ENCODE data around the gene HOATZ.

The HOATZ gene

GRCh38 chr11:111523343-111523742 lies 8.8 kb downstream of the HOATZ start:
- no peak for DNase-seq

- DNase-seq = no peak
These were observed 9.5 kb downstream of the HOATZ start for GRCh38 chr11:111524056-111524455.

- no peak for DNase-seq
These were observed 10.9 kb downstream of the HOATZ start for GRCh38 chr11:111525456-111525855.

GRCh38 chr11:111526501-111526900 lies 11.9 kb downstream of the HOATZ start:
- DNase-seq = no peak

GRCh38 chr11:111527279-111527678 lies 12.7 kb downstream of the HOATZ start:
- no peak for DNase-seq

GRCh38 chr11:111528557-111528956 lies 14.0 kb downstream of the HOATZ start:
- DNase-seq = no peak

GRCh38 chr11:111530091-111530490 lies 15.5 kb downstream of the HOATZ start:
- no peak for DNase-seq

- DNase-seq = no peak
These were observed 16.6 kb downstream of the HOATZ start for GRCh38 chr11:111531136-111531535.

GRCh38 chr11:111531687-111532364 lies 17.2 kb downstream of the HOATZ start:
- no peak for DNase-seq

- DNase-seq = no peak
These were observed 17.8 kb downstream of the HOATZ start for GRCh38 chr11:111532365-111532709.

- no peak for DNase-seq
These were observed 20.7 kb downstream of the HOATZ start for GRCh38 chr11:111535281-111535680.

- DNase-seq = no peak
These were observed 22.8 kb downstream of the HOATZ start for GRCh38 chr11:111537336-111537860.

GRCh38 chr11:111538407-111539114 lies 24.0 kb downstream of the HOATZ start:
- no peak for DNase-seq

GRCh38 chr11:111539426-111540113 lies 25.0 kb downstream of the HOATZ start:
- DNase-seq = no peak

- peak; percentile 38 for DNase-seq
These were observed 25.7 kb downstream of the HOATZ start, which contains the start of gene LAYN for GRCh38 chr11:111540114-111540936. TSS of gene LAYN (plus strand) at chr11:111540720. CDS start at chr11:111540844, 124 bp downstream.

GRCh38 chr11:111540937-111541253 lies 26.3 kb downstream of the HOATZ start:
- no peak for DNase-seq

GRCh38 chr11:111541254-111542061 lies 26.9 kb downstream of the HOATZ start:
- DNase-seq = no peak

GRCh38 chr11:111542606-111543275 lies 28.2 kb downstream of the HOATZ start:
- no peak for DNase-seq

- DNase-seq = no peak
These were observed 33.9 kb downstream of the HOATZ start for GRCh38 chr11:111548525-111548924.

- DNase-seq = no peak
These were observed 34.8 kb downstream of the HOATZ start for GRCh38 chr11:111549196-111549868.

GRCh38 chr11:111549869-111550203 lies 35.3 kb downstream of the HOATZ start:
- no peak for DNase-seq
